Fibroblast of the aortic adventitia (primary cell): ENCODE results near the gene STOX1. TPM values are rescaled to one million over a fixed set of nuclear protein-coding genes. Genes with fewer than 3 reads are reported as not detected.

Source experiments
- DNase-seq: peaks from one replicate; pipeline ENCODE4 v3.0.0-alpha.2; 2010; ENCODE audit warnings: low read depth
- H3K4me3 ChIP-seq: 2 replicates; pipeline ENCODE4 v1.5.1; 2011; ENCODE audit warnings: low read depth, mild to moderate bottlenecking, control low read depth, low read length, moderate library complexity
- CTCF ChIP-seq: IDR thresholded peaks from 2 replicates; pipeline ENCODE4 v1.5.1; 2011; ENCODE audit warnings: mild to moderate bottlenecking, low read length, control low read depth, inconsistent platforms; ENCODE audit not compliant: insufficient read depth
- total RNA-seq: library from RNA; depleted of rRNA; stranded (reverse); fragments of >200 nt; gene quantifications from 2 replicates; pipeline ENCODE4 v1.2.3, GENCODE V29; 2012; ENCODE audit warnings: low replicate concordance

STOX1 gene
- 0.09 TPM in 1 of 2 replicates, not detected in the other for total RNA-seq

- H3K4me3 ChIP-seq, result peak within 1 kb of the TSS; percentile 62
- DNase-seq, result peak; percentile 27
- no peak for TF ChIP-seq CTCF
These were observed at the start of gene STOX1 for GRCh38 chr10:68826764-68827591. Gene STOX1 (plus strand): TSS chr10:68827531. CDS start chr10:68827624, 93 bp downstream.

GRCh38 chr10:68781613-68782574, 45.4 kb upstream of the STOX1 start:
- no peak overlapping the region for H3K4me3 ChIP-seq
- no peak for DNase-seq
- TF ChIP-seq CTCF, result no peak

- no peak for TF ChIP-seq CTCF
- no peak for DNase-seq
- H3K4me3 ChIP-seq, result no peak overlapping the region
These were observed 42.9 kb upstream of the STOX1 start for GRCh38 chr10:68784476-68784875.

GRCh38 chr10:68787813-68788212, 39.5 kb upstream of the STOX1 start:
- H3K4me3 ChIP-seq, result no peak overlapping the region
- TF ChIP-seq CTCF, result no peak
- DNase-seq, result no peak

- no peak for TF ChIP-seq CTCF
- no peak for DNase-seq
- H3K4me3 ChIP-seq, result no peak overlapping the region
These were observed 36.9 kb upstream of the STOX1 start for GRCh38 chr10:68790476-68790875.

- TF ChIP-seq CTCF, result no peak
- peak; percentile 28 for DNase-seq
- H3K4me3 ChIP-seq, result no peak overlapping the region
These were observed 35.2 kb upstream of the STOX1 start for GRCh38 chr10:68792115-68792514.
